ENCODE data around the gene SIRPG. TPM values are rescaled to one million over a fixed set of nuclear protein-coding genes. Genes with fewer than 3 reads are reported as not detected.

Gene SIRPG
- total RNA-seq, 1 donor from 2014 or later, result not detected

GRCh38 chr20:1623501-1624205 is 33.9 kb downstream of the SIRPG start:
- Mint-ChIP-seq H3K27me3 (ENCODE audit: low read depth) (peaks cover 55% of the 10 kb centered on the region), H3K4me3 (no peak overlapping the region), H3K36me3 (no peaks in the 10 kb centered on the region), H3K9me3 (peaks cover 4% of the 10 kb centered on the region), H3K4me1 (no peaks in the 10 kb centered on the region), H3K27ac (no peak overlapping the region)
- TF ChIP-seq, protein P1, sequence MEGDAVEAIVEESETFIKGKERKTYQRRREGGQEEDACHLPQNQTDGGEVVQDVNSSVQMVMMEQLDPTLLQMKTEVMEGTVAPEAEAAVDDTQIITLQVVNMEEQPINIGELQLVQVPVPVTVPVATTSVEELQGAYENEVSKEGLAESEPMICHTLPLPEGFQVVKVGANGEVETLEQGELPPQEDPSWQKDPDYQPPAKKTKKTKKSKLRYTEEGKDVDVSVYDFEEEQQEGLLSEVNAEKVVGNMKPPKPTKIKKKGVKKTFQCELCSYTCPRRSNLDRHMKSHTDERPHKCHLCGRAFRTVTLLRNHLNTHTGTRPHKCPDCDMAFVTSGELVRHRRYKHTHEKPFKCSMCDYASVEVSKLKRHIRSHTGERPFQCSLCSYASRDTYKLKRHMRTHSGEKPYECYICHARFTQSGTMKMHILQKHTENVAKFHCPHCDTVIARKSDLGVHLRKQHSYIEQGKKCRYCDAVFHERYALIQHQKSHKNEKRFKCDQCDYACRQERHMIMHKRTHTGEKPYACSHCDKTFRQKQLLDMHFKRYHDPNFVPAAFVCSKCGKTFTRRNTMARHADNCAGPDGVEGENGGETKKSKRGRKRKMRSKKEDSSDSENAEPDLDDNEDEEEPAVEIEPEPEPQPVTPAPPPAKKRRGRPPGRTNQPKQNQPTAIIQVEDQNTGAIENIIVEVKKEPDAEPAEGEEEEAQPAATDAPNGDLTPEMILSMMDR (IDR thresholded peaks at IDR 0.05; ENCODE audit: unreplicated experiment), result no peak
- DNase-seq (ENCODE audit: low spot score in 2 of 2, unreplicated experiment in 2 of 2), result no peak

GRCh38 chr20:1622450-1622849 is 35.1 kb downstream of the SIRPG start:
- H3K36me3 Mint-ChIP-seq, result no peaks in the 10 kb centered on the region
- no peak overlapping the region for H3K27ac Mint-ChIP-seq

DNA sequence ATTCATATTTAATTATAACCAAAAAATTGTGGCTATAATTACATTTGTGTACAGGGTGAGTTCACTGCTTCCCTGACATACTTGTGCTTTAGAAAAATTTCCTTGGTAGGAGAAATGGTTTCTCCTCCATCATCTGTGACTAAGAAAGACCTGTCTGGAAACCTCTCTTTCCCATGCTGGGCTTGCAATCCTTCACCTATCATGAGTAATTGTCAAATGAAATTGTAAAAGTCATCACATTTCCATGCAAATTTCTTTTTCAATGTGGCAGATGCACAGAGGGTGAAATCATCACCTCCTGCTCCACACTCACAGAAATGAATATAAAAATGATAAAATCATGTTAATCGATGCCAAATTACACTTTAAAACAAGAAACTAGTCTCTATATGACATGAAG is 36.3 kb downstream of the SIRPG start:
- H3K27ac Mint-ChIP-seq, result no peak overlapping the region
- no peaks in the 10 kb centered on the region for H3K4me1 Mint-ChIP-seq
- no peak for DNase-seq (ENCODE audit: low spot score in 2 of 2, unreplicated experiment in 2 of 2)
- H3K27me3 Mint-ChIP-seq (ENCODE audit: low read depth), result peaks cover 47% of the 10 kb centered on the region
- no peak overlapping the region for H3K4me3 Mint-ChIP-seq
- H3K9me3 Mint-ChIP-seq, result peaks cover 4% of the 10 kb centered on the region
- TF ChIP-seq, protein P1 (IDR thresholded peaks at IDR 0.05; ENCODE audit: unreplicated experiment), result no peak
- H3K36me3 Mint-ChIP-seq, result no peaks in the 10 kb centered on the region

More at GRCh38 chr20:1622450-1622849, 35.1 kb downstream of the SIRPG start:
- Mint-ChIP-seq H3K9me3 (peaks cover 4% of the 10 kb centered on the region), H3K4me1 (no peaks in the 10 kb centered on the region), H3K4me3 (no peak overlapping the region), H3K27me3 (ENCODE audit: low read depth) (peaks cover 44% of the 10 kb centered on the region)
- TF ChIP-seq, protein P1 (IDR thresholded peaks at IDR 0.05; ENCODE audit: unreplicated experiment), result no peak
- DNase-seq (ENCODE audit: low spot score in 2 of 2, unreplicated experiment in 2 of 2), result no peak

DNA sequence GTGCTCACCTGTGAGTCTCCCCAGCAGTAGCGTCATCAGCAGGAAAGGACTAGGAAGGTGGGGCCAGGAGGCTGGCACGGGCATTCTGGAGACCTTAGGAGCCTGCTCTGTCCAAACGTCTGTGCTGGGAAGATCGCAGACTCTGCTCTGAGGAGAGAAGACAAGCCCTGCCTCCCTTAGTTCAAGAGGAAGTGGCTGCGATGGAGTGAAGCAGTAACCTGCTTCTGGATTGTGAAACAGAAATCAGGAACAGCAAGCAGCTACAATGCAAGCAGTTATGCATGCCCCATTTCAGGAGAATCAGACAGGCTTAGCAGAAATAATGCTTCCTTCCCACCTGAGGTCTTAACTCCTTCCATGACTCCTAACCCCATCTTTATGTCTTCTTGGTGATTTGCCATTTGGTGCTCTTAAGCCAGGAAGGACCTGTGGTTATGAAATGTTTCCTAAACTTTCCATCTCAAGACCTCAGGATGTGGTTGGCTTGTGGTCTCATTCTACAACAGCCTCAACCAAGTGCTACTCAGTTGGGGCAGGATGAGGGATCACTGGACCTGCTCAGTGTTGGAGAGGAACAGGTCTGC is 37.6 kb downstream of the SIRPG start, which contains the start of gene SIRPB1:
SIRPB1 (minus strand) TSS at position 149 of the 584 bp plus-strand sequence; CDS start at position 84, 65 bp downstream.
- peaks cover 4% of the 10 kb centered on the region for H3K9me3 Mint-ChIP-seq
- no peak within 1 kb of the TSS for H3K27ac Mint-ChIP-seq
- no peak within 1 kb of the TSS for H3K4me3 Mint-ChIP-seq
- H3K36me3 Mint-ChIP-seq, result no peaks in the 10 kb centered on the region
- peaks cover 46% of the 10 kb centered on the region for H3K27me3 Mint-ChIP-seq (ENCODE audit: low read depth)
- H3K4me1 Mint-ChIP-seq, result no peaks in the 10 kb centered on the region
- DNase-seq (ENCODE audit: low spot score in 2 of 2, unreplicated experiment in 2 of 2), result no peak
- TF ChIP-seq, protein P1 (IDR thresholded peaks at IDR 0.05; ENCODE audit: unreplicated experiment), result no peak

DNA sequence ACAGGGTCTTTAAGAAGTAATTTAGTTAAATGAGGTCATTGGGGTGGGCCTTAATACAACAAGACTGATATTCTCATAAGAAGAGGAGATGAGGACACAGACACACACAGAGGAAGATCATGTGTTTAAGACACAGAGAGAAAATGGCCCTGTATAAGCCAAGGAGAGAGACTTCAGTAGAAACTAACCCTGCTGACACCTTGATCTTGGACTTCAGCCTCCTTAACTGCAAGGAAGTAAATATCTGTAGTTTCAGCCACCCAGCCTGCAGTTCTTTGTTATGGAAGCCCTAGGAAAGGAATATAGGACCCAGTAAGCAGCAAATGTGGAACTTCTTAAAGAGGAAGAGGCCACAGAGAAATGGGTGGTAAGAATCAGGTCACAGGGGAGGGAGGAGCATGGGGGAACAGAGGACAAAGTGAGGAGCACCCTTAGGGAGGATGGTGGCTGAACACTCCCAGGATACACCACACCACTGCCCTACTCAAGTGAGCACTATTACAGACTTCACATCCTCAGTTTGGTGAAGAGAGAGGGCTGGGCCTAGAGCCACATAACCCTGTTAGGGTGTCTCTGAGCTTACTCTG is 38.5 kb downstream of the SIRPG start:
- H3K4me1 Mint-ChIP-seq, result no peaks in the 10 kb centered on the region
- TF ChIP-seq, protein P1 (IDR thresholded peaks at IDR 0.05; ENCODE audit: unreplicated experiment), result no peak

More for the DNA sequence above, 38.5 kb downstream of the SIRPG start:
- DNase-seq (ENCODE audit: low spot score in 2 of 2, unreplicated experiment in 2 of 2), result no peak
- no peak overlapping the region for H3K4me3 Mint-ChIP-seq
- H3K9me3 Mint-ChIP-seq, result peaks cover 4% of the 10 kb centered on the region
- no peak overlapping the region for H3K27ac Mint-ChIP-seq
- no peaks in the 10 kb centered on the region for H3K36me3 Mint-ChIP-seq
- H3K27me3 Mint-ChIP-seq (ENCODE audit: low read depth), result peaks cover 47% of the 10 kb centered on the region
